ENCODE measurements around the gene PIEZO1. TPM values are rescaled to one million over a fixed set of nuclear protein-coding genes. Genes with fewer than 3 reads are reported as not detected.

PIEZO1 gene
- total RNA-seq, 1 donor from 2014 or later, result 196 TPM

- no peak for TF ChIP-seq CTCF (IDR thresholded peaks at IDR 0.05)
- no peaks in the 10 kb centered on the region for H3K9me3 ChIP-seq
- intact Hi-C loops (cut with DNase I), result no loop called here
- H3K27me3 ChIP-seq, result no peaks in the 10 kb centered on the region
- H3K4me3 ChIP-seq, result no peak overlapping the region
- peaks cover 9% of the 10 kb centered on the region for H3K36me3 ChIP-seq
- ATAC-seq (no peak), DNase-seq (no peak)
- H3K27ac ChIP-seq, result no peak overlapping the region
- no peaks in the 10 kb centered on the region for H3K4me1 ChIP-seq
These were observed 35.5 kb upstream of the PIEZO1 start for GRCh38 chr16:88820385-88821025.

- Histone ChIP-seq H3K4me1 (no peaks in the 10 kb centered on the region), H3K9me3 (no peaks in the 10 kb centered on the region), H3K4me3 (no peak overlapping the region), H3K36me3 (peaks cover 9% of the 10 kb centered on the region), H3K27me3 (no peaks in the 10 kb centered on the region), H3K27ac (no peak overlapping the region)
- no peak for TF ChIP-seq CTCF (IDR thresholded peaks at IDR 0.05)
- intact Hi-C loops (cut with DNase I), result no loop called here
- ATAC-seq (no peak), DNase-seq (no peak)
These were observed 34.1 kb upstream of the PIEZO1 start for GRCh38 chr16:88819126-88819525.

GRCh38 chr16:88818575-88818874, 33.5 kb upstream of the PIEZO1 start:
- intact Hi-C loops (cut with DNase I), result no loop called here
- DNase-seq, result no peak
- no peaks in the 10 kb centered on the region for H3K4me1 ChIP-seq
- TF ChIP-seq CTCF (IDR thresholded peaks at IDR 0.05), result no peak
- H3K27me3 ChIP-seq, result no peaks in the 10 kb centered on the region
- H3K4me3 ChIP-seq, result no peak overlapping the region
- H3K36me3 ChIP-seq, result peaks cover 9% of the 10 kb centered on the region
- no peak for ATAC-seq
- no peak overlapping the region for H3K27ac ChIP-seq
- no peaks in the 10 kb centered on the region for H3K9me3 ChIP-seq

GRCh38 chr16:88817785-88818574, 33.0 kb upstream of the PIEZO1 start:
- intact Hi-C loops (cut with DNase I), result no loop called here
- H3K4me3 ChIP-seq, result no peak overlapping the region
- no peaks in the 10 kb centered on the region for H3K9me3 ChIP-seq
- ATAC-seq (no peak), DNase-seq (no peak)
- H3K36me3 ChIP-seq, result peaks cover 9% of the 10 kb centered on the region
- H3K27me3 ChIP-seq, result no peaks in the 10 kb centered on the region
- no peak overlapping the region for H3K27ac ChIP-seq
- no peak for TF ChIP-seq CTCF (IDR thresholded peaks at IDR 0.05)
- H3K4me1 ChIP-seq, result peaks cover 1% of the 10 kb centered on the region

GRCh38 chr16:88816736-88817535, 31.9 kb upstream of the PIEZO1 start:
- Histone ChIP-seq H3K27me3 (no peaks in the 10 kb centered on the region), H3K27ac (no peak overlapping the region), H3K9me3 (no peaks in the 10 kb centered on the region), H3K36me3 (peaks cover 2% of the 10 kb centered on the region), H3K4me3 (no peak overlapping the region), H3K4me1 (peaks cover 8% of the 10 kb centered on the region)
- intact Hi-C loops (cut with DNase I), result no loop called here
- DNase-seq (no peak), ATAC-seq (no peak)
- no peak for TF ChIP-seq CTCF (IDR thresholded peaks at IDR 0.05)
